H9 (cell line): ENCODE data around the gene NEDD4L. TPM values are rescaled to one million over a fixed set of nuclear protein-coding genes. Genes with fewer than 3 reads are reported as not detected.

Experiments used
- DNase-seq: peaks from one replicate; pipeline ENCODE4 v3.0.0-alpha.2; 2017
- H2AFZ ChIP-seq: one replicate; pipeline ENCODE4 v1.6.1; 2013; ENCODE audit warnings: mild to moderate bottlenecking, low read length, control low read depth, moderate library complexity
- H2AK5ac ChIP-seq: 2 replicates; pipeline ENCODE4 v1.6.1; 2013; ENCODE audit warnings: low read length, control low read depth, mixed read lengths; ENCODE audit not compliant: insufficient read length
- H2BK120ac ChIP-seq: one replicate; pipeline ENCODE4 v1.6.1; 2013; ENCODE audit warnings: low read depth, mild to moderate bottlenecking, low read length, control low read depth, inconsistent platforms; ENCODE audit not compliant: poor library complexity, severe bottlenecking
- H2BK12ac ChIP-seq: 2 replicates; pipeline ENCODE4 v1.6.1; 2013; ENCODE audit warnings: low read length, control low read depth, mixed read lengths, low read depth; ENCODE audit not compliant: insufficient read length
- H2BK15ac ChIP-seq: 2 replicates; pipeline ENCODE4 v1.6.1; 2013; ENCODE audit warnings: low read depth, low read length, control low read depth
- H2BK20ac ChIP-seq: one replicate; pipeline ENCODE4 v1.6.1; 2013; ENCODE audit warnings: low read depth, mild to moderate bottlenecking, low read length, control low read depth, inconsistent platforms; ENCODE audit not compliant: poor library complexity, severe bottlenecking
- H2BK5ac ChIP-seq: 2 replicates; pipeline ENCODE4 v1.6.1; 2013; ENCODE audit warnings: low read length, control low read depth, mixed read lengths; ENCODE audit not compliant: insufficient read length
- H3K14ac ChIP-seq: 2 replicates; pipeline ENCODE4 v1.6.1; 2013; ENCODE audit warnings: low read length, control low read depth; ENCODE audit not compliant: insufficient read depth
- H3K18ac ChIP-seq: 2 replicates; pipeline ENCODE4 v1.6.1; 2013; ENCODE audit warnings: low read depth, mild to moderate bottlenecking, mixed read lengths, low read length, control low read depth; ENCODE audit not compliant: insufficient read length
- H3K23ac ChIP-seq: 2 replicates; pipeline ENCODE4 v1.6.1; 2013; ENCODE audit warnings: low read length, control low read depth, mixed read lengths, low read depth; ENCODE audit not compliant: insufficient read length
- H3K23me2 ChIP-seq: 2 replicates; pipeline ENCODE4 v1.6.1; 2013; ENCODE audit warnings: low read depth, mild to moderate bottlenecking, mixed read lengths, low read length, control low read depth; ENCODE audit not compliant: insufficient read length, poor library complexity, severe bottlenecking
- H3K27ac ChIP-seq: 2 replicates; pipeline ENCODE4 v1.5.1; 2013; ENCODE audit warnings: low read length, control low read depth, mixed read lengths, low read depth; ENCODE audit not compliant: insufficient read length
- H3K27me3 ChIP-seq: 2 replicates; pipeline ENCODE4 v1.6.1; 2013; ENCODE audit warnings: low read length, control low read depth, inconsistent platforms; ENCODE audit not compliant: insufficient read depth
- H3K4ac ChIP-seq: 2 replicates; pipeline ENCODE4 v1.6.1; 2013; ENCODE audit warnings: low read depth, mild to moderate bottlenecking, control low read depth, inconsistent platforms, low read length, moderate library complexity
- H3K4me1 ChIP-seq: 2 replicates; pipeline ENCODE4 v1.6.1; 2013; ENCODE audit warnings: low read length, control low read depth, inconsistent platforms; ENCODE audit not compliant: insufficient read depth
- H3K4me2 ChIP-seq: 2 replicates; pipeline ENCODE4 v1.6.1; 2013; ENCODE audit warnings: low read length, control low read depth, mixed read lengths; ENCODE audit not compliant: insufficient read length, insufficient read depth
- H3K56ac ChIP-seq: 2 replicates; pipeline ENCODE4 v1.6.1; 2013; ENCODE audit warnings: low read depth, mild to moderate bottlenecking, mixed read lengths, low read length, control low read depth; ENCODE audit not compliant: insufficient read length
- H3K79me1 ChIP-seq: 2 replicates; pipeline ENCODE4 v1.6.1; 2013; ENCODE audit warnings: low read depth, mild to moderate bottlenecking, moderate library complexity, low read length, control low read depth, inconsistent platforms; ENCODE audit not compliant: insufficient read depth, poor library complexity, severe bottlenecking
- H3K79me2 ChIP-seq: 2 replicates; pipeline ENCODE4 v1.6.1; 2013; ENCODE audit warnings: low read length, control low read depth, inconsistent platforms; ENCODE audit not compliant: insufficient read depth
- H3K9ac ChIP-seq: 2 replicates; pipeline ENCODE4 v1.6.1; 2013; ENCODE audit warnings: low read length, control low read depth, mixed read lengths; ENCODE audit not compliant: insufficient read length; ENCODE audit errors: extremely low read depth
- H3K9me3 ChIP-seq: one replicate; pipeline ENCODE4 v1.6.1; 2013; ENCODE audit warnings: low read depth, low read length, inconsistent platforms; ENCODE audit not compliant: control insufficient read depth
- H3T11ph ChIP-seq: one replicate; pipeline ENCODE4 v1.6.1; 2013; ENCODE audit warnings: mild to moderate bottlenecking, low read length, control low read depth, inconsistent platforms
- H4K20me1 ChIP-seq: one replicate; pipeline ENCODE4 v1.6.1; 2013; ENCODE audit not compliant: control insufficient read depth, insufficient read length, insufficient read depth
- H4K5ac ChIP-seq: 2 replicates; pipeline ENCODE4 v1.6.1; 2013; ENCODE audit warnings: low read depth, mild to moderate bottlenecking, mixed read lengths, low read length, control low read depth; ENCODE audit not compliant: insufficient read length
- H4K8ac ChIP-seq: replicated peaks from 2 replicates; pipeline ENCODE4 v1.6.1; 2013; ENCODE audit warnings: low read length, control low read depth, mixed read lengths, low read depth; ENCODE audit not compliant: insufficient read length
- H4K91ac ChIP-seq: 2 replicates; pipeline ENCODE4 v1.6.1; 2013; ENCODE audit warnings: low read depth, mild to moderate bottlenecking, moderate library complexity, mixed read lengths, low read length, control low read depth; ENCODE audit not compliant: insufficient read length
- H3K27ac Mint-ChIP-seq, 3 experiments: 2 replicates in 2 of 3; 3 replicates in 1 of 3; pipeline ENCODE4 v1.8.0; 2020 to 2021; ENCODE audit warnings: mixed read lengths in 3 of 3, mild to moderate bottlenecking in 1 of 3, moderate library complexity in 1 of 3
- H3K27me3 Mint-ChIP-seq: 2 replicates; pipeline ENCODE4 v1.8.0; 2021; ENCODE audit warnings: low read depth, mild to moderate bottlenecking, moderate library complexity, mixed read lengths
- H3K36me3 Mint-ChIP-seq, 3 experiments: 2 replicates in 2 of 3; 3 replicates in 1 of 3; pipeline ENCODE4 v1.8.0; 2020 to 2021; ENCODE audit warnings: low read depth in 3 of 3, mixed read lengths in 3 of 3; ENCODE audit not compliant: insufficient read depth in 1 of 3
- H3K4me1 Mint-ChIP-seq, 2 experiments: 2 replicates each; pipeline ENCODE4 v1.8.0; 2020; ENCODE audit warnings: mixed read lengths in 2 of 2
- H3K4me3 Mint-ChIP-seq, 2 experiments: 2 replicates in 1 of 2; 3 replicates in 1 of 2; pipeline ENCODE4 v1.8.0; 2020 to 2021; ENCODE audit warnings: mild to moderate bottlenecking in 2 of 2, mixed read lengths in 2 of 2, moderate library complexity in 1 of 2
- H3K9me3 Mint-ChIP-seq, 2 experiments: 2 replicates in 1 of 2; 3 replicates in 1 of 2; pipeline ENCODE4 v1.8.0; 2020; ENCODE audit warnings: mild to moderate bottlenecking in 2 of 2, mixed read lengths in 2 of 2, moderate library complexity in 1 of 2
- WGBS: extraction: QIAGEN DNeasy Blood & Tissue Kit; methylation state at CpG from one replicate; pipeline ENCODE4 v1.1.7; 2013; ENCODE audit warnings: missing lambda C conversion rate, low lambda C conversion rate, mixed read lengths; ENCODE audit not compliant: insufficient read length; ENCODE audit errors: extremely low coverage; 5-methylcytosine and 5-hydroxymethylcytosine counted together
- total RNA-seq: library from RNA; stranded (reverse); gene quantifications from 2 replicates; pipeline ENCODE4 v1.2.1, GENCODE V29; 2021
- TF ChIP-seq, protein P1 (sequence below): fragments of 200-600 bp; sonication (generic); conservative IDR thresholded peaks from 3 replicates; pipeline ENCODE4 v1.8.0; 2021; ENCODE audit warnings: antibody characterized with exemption, mild to moderate bottlenecking

NEDD4L gene
- total RNA-seq, 1 experiment from 2014 or later: 76.3 TPM

- no peaks in the 10 kb centered on the region for H3K23me2 ChIP-seq
- no peak overlapping the region for H2BK120ac ChIP-seq
- H2BK5ac ChIP-seq: no peak overlapping the region
- H3K14ac ChIP-seq: no peak overlapping the region
- TF ChIP-seq, protein P1, sequence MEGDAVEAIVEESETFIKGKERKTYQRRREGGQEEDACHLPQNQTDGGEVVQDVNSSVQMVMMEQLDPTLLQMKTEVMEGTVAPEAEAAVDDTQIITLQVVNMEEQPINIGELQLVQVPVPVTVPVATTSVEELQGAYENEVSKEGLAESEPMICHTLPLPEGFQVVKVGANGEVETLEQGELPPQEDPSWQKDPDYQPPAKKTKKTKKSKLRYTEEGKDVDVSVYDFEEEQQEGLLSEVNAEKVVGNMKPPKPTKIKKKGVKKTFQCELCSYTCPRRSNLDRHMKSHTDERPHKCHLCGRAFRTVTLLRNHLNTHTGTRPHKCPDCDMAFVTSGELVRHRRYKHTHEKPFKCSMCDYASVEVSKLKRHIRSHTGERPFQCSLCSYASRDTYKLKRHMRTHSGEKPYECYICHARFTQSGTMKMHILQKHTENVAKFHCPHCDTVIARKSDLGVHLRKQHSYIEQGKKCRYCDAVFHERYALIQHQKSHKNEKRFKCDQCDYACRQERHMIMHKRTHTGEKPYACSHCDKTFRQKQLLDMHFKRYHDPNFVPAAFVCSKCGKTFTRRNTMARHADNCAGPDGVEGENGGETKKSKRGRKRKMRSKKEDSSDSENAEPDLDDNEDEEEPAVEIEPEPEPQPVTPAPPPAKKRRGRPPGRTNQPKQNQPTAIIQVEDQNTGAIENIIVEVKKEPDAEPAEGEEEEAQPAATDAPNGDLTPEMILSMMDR: no peak
- H3K9me3 ChIP-seq: no peaks in the 10 kb centered on the region
- H3K36me3 Mint-ChIP-seq: no peaks in the 10 kb centered on the region
- H3K18ac ChIP-seq: no peak overlapping the region
- H4K91ac ChIP-seq: no peak overlapping the region
- no peaks in the 10 kb centered on the region for H3K79me2 ChIP-seq
- no peaks in the 10 kb centered on the region for H3K79me1 ChIP-seq
- no peak overlapping the region for H3K23ac ChIP-seq
- H2BK15ac ChIP-seq: no peak overlapping the region
- no peak overlapping the region for H3K4me2 ChIP-seq
- no peak overlapping the region for H4K8ac ChIP-seq
- no peak overlapping the region for H3T11ph ChIP-seq
- H3K4me3 Mint-ChIP-seq: no peak overlapping the region
- H2AK5ac ChIP-seq: no peak overlapping the region
- no peak overlapping the region for H4K5ac ChIP-seq
- no peak overlapping the region for H3K27ac ChIP-seq
- H3K27me3 Mint-ChIP-seq: no peaks in the 10 kb centered on the region
- no peaks in the 10 kb centered on the region for H4K20me1 ChIP-seq
- H2BK20ac ChIP-seq: no peak overlapping the region
- DNase-seq: no peak
- H2AFZ ChIP-seq: no peak overlapping the region
- H3K4ac ChIP-seq: no peak overlapping the region
- no CpG with 5 or more reads among the region's 12 CpGs for WGBS
- peak overlapping the region in 1 of 3 experiments; percentile 40; a peak in 1 of 7 replicates for H3K27ac Mint-ChIP-seq
- peaks cover 0 to 2% of the 10 kb centered on the region in 2 experiments; a peak in 1 of 4 replicates for H3K4me1 Mint-ChIP-seq
- H3K9ac ChIP-seq: no peak overlapping the region
- H3K56ac ChIP-seq: no peak overlapping the region
- H2BK12ac ChIP-seq: no peak overlapping the region
- H3K9me3 Mint-ChIP-seq: no peaks in the 10 kb centered on the region
- no peaks in the 10 kb centered on the region for H3K4me1 ChIP-seq
- no peaks in the 10 kb centered on the region for H3K27me3 ChIP-seq
These were observed 369.9 kb downstream of the NEDD4L start for GRCh38 chr18:58413667-58414628.
